Measurements from ENCODE around the gene OR2T35.
A peak's percentile ranks its signal among the peaks of the same experiment; 100 is the strongest.

Gene OR2T35

GRCh38 chr1:248625166-248625565 lies 19.9 kb downstream of the OR2T35 start:
- FAIRE-seq, result no peak

GRCh38 chr1:248622570-248623001 lies 22.5 kb downstream of the OR2T35 start:
- FAIRE-seq, result peak; percentile 27

GRCh38 chr1:248621770-248622169 lies 23.3 kb downstream of the OR2T35 start:
- FAIRE-seq, result no peak

DNA sequence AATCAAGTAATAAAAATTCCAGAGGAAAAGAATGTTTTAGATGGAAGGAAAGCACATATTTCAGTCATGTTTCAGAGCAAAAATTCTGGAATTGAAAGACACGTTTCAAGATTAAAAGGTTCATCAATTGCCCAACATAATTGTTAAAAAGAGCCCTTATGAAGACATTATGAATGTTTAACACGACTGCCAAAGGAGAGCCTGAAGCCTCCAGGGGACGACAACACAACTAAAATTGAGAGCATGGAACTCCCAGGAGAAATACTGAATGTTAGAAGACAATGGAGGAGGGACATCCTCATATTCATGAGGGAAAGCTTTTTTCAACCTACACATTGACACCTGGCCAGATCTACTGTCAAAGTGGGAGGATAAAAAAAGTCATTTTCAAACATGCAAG lies 26.2 kb downstream of the OR2T35 start:
- no peak for FAIRE-seq

DNA sequence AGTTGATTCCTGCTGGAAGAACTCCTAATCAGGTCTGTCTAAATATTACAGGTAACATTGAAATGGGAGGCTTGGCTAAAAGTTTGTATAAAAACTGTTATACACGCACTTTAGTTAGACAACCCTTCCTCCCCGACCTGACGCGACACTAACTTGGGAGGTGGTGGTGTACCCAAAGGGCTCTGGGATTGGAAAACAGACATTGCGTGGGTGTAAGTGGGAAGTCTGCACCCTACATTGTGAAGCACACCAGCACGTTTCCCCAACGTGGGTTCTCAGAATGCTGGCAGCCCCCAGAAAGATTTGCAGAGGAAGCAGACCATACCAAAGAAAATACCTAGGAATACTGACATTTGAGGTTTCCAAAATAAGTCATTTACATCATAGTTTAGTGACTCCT lies 27.0 kb downstream of the OR2T35 start:
- no peak for FAIRE-seq

DNA sequence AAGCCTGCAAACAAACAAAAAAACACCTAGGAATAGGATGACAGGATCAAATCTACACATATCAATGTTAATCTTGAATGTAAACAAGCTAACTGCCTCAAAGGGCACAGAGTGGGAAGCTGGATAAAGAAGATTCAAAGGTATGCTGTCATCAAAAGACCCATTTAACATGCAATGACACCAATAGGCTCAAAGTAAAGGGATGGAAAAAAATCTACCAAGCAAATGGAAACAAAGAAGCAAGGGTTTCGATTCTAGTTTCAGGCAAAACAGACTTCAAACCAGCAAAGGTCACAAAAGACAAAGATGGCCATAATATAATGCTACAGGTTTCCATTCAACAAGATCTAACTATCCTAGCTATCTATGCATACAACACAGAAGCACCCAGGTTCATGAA lies 31.3 kb downstream of the OR2T35 start:
- FAIRE-seq, result no peak

DNA sequence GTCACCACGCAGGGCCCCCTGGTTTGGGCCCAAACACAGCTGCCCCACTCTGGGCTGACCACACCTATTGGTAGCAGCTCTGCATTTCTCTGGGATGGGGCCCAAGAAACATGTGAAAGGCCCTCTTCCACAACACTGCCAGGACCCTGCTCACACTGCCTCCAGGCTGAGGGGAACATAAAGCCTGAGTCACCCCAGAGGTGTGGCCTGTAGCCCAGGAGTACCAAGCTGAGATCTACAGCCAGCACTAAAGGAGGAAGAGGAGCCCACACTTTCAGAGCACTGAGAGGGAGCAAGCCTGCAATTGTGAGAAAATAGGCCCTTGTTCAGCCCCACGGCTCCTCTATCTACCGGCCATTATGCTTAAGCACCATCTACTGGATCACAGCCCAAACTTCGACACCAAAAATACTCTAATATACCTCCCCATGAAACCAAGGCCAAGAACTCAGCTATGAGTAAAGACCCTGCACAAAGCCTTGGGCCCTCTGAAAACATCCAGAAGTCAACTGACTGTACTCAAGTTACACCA lies 33.1 kb downstream of the OR2T35 start:
- no peak for FAIRE-seq

GRCh38 chr1:248610301-248610700 lies 34.8 kb downstream of the OR2T35 start:
- no peak for FAIRE-seq

DNA sequence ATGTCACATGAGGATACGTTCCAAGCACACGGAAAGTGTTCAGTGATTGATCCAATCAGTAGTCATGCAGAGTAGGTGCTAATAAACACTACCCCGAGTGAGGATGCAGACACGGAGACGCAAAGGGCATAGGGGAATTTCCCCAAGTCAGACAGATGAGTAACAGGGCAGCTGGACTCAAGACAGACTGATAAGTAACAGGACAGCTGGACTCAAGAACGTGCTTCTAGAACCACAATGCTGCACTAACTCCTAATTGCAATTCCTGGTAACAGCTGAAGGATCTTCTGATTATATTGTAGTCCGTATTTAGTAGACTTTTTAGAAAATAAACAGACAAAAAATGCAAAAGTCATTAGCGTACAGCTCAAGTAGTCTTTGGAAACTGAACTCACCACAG lies 45.7 kb downstream of the OR2T35 start:
- no peak for FAIRE-seq

- FAIRE-seq, result no peak
Measured at GRCh38 chr1:248597589-248597988, 47.5 kb downstream of the OR2T35 start, which contains the start of gene OR2T10. Gene OR2T10, minus strand, starts transcription at chr1:248597700. Its CDS starts 3,932 bp downstream, at chr1:248593768.

- no peak for FAIRE-seq
Measured at GRCh38 chr1:248596615-248597014, 48.5 kb downstream of the OR2T35 start.

DNA sequence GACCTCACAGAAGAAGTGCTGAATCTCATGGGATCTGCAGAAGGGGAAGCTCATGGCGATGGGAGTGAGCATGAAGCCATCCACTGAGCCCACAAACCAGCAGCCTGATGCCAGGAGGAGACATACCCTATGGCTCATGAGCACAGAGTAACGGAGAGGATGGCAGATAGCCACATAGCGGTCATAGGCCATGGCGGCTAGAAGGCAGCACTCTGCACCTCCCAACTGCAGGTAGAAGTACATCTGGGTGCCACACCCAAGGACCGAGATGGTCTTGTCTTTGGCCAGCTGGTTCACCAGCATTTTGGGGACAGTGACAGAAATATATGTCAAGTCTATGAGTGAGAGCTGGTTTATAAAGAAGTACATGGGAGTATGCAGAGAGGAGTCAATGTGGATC lies 51.9 kb downstream of the OR2T35 start:
- no peak for FAIRE-seq

GRCh38 chr1:248592655-248593054 lies 52.4 kb downstream of the OR2T35 start:
- no peak for FAIRE-seq

- no peak for FAIRE-seq
Measured at GRCh38 chr1:248590055-248590454, 55.0 kb downstream of the OR2T35 start.

DNA sequence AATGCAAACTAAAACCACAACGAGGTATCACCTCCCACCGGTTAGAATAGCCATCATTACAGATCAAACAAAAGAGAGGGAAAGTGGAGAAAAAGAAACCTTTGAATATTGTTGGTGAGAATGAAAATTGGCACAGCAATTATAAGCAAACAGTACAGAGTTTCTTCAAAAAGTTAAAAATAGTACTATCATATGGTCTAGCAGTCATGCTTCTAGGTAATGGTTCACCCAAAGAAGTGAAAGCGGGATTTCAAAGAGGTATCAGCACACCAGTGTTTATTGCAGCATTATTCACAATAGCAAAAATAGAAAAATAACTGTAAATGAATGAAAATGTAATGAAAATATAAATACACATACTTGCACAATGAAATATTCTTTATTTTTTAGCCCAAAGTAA lies 55.7 kb downstream of the OR2T35 start:
- FAIRE-seq, result no peak

Measured in islet of Langerhans (tissue), 1 donor.